ENCODE results near the gene MARVELD1. TPM values are rescaled to one million over a fixed set of nuclear protein-coding genes. Genes with fewer than 3 reads are reported as not detected.
A peak's percentile ranks its signal among the peaks of the same experiment; 100 is the strongest.

MARVELD1 gene
- total and polyA plus RNA-seq, 2 of the 4 experiments (the other 2 are of a cell fraction), result 12.0 to 68.1 TPM

- Histone ChIP-seq H4K91ac (ENCODE audit: insufficient read depth, low read depth, low read length) (no peak overlapping the region), H3K4me1 (ENCODE audit: control insufficient read depth, insufficient read depth, low read length) (peaks cover 8% of the 10 kb centered on the region), H2BK5ac (ENCODE audit: low read depth, low read length, poor library complexity, severe bottlenecking) (no peak overlapping the region), H2BK20ac (ENCODE audit: low read depth, low read length) (no peak overlapping the region), H3K14ac (replicated peaks; ENCODE audit: low read depth, low read length) (no peak overlapping the region), H3K27ac (ENCODE audit: insufficient read depth, low read length) (no peak overlapping the region), H3K9me3 (ENCODE audit: control insufficient read depth, insufficient read depth, low read length) (no peaks in the 10 kb centered on the region), H3K79me1 (ENCODE audit: low read depth in 1 of 2, low read length in 2 of 2) (peaks cover 0 to 16% of the 10 kb centered on the region in 2 experiments; a peak in 3 of 4 replicates), H2AK5ac (ENCODE audit: low read depth, low read length) (no peak overlapping the region), H3K4me3 (ENCODE audit: insufficient read depth, low read depth, low read length) (no peak overlapping the region), H2BK120ac (ENCODE audit: low read depth, low read length) (no peak overlapping the region), H3K27me3 (ENCODE audit: control insufficient read depth, insufficient read depth, low read length) (no peaks in the 10 kb centered on the region), H2AK9ac (replicated peaks; ENCODE audit: low read depth, low read length, poor library complexity) (no peak overlapping the region), H3K4ac (ENCODE audit: low read depth, low read length) (no peak overlapping the region; the same call in 1 of the 2 replicates), H3K18ac (ENCODE audit: low read depth, low read length) (no peak overlapping the region), H3K36me3 (ENCODE audit: control insufficient read depth, insufficient read depth, low read length) (peaks cover 2% of the 10 kb centered on the region; the same call in 1 of the 2 replicates), H3K4me2 (ENCODE audit: low read depth, low read length) (no peak overlapping the region), H2AFZ (replicated peaks; ENCODE audit: low read length, poor library complexity) (no peak overlapping the region), H4K20me1 (ENCODE audit: insufficient read depth, low read length) (peaks cover 3% of the 10 kb centered on the region; the same call in 1 of the 2 replicates), H3K56ac (ENCODE audit: extremely low read depth, insufficient read depth, low read length) (no peak overlapping the region), H4K8ac (ENCODE audit: low read depth in 2 of 2, low read length in 2 of 2) (no peak overlapping the region), H2BK15ac (ENCODE audit: low read depth, low read length) (no peak overlapping the region), H4K5ac (ENCODE audit: low read depth, low read length) (no peak overlapping the region), H3K9me1 (ENCODE audit: insufficient read depth, low read length) (0 out of 2 replicates have a peak, but pooled peaks cover 3% of the 10 kb centered on the region), H3K9ac (ENCODE audit: low read depth, low read length) (no peak overlapping the region), H3K23ac (ENCODE audit: low read depth, low read length) (no peak overlapping the region)
- CTCF ChIA-PET, result interaction anchor here (0.7 to 2.1 kb wide), 3 partner anchors 15 to 152 kb away, joined by 3 to 9 read pairs (median 3); partner anchors contain the start of gene ANKRD2
- dilution Hi-C loops (cut with HindIII; ENCODE audit: low sequenced_read_pairs, unreplicated experiment), result no loop called here
- TF ChIP-seq FOS (IDR thresholded peaks at IDR 0.05; ENCODE audit: low read depth, low read length) (peak; percentile 13; the same call in 1 of the 2 replicates), CHD1 (IDR thresholded peaks at IDR 0.05; ENCODE audit: low read depth, low read length) (no peak), MXI1 (IDR thresholded peaks at IDR 0.05; ENCODE audit: borderline replicate concordance, low read depth, low read length) (no peak), MAZ (IDR thresholded peaks at IDR 0.05; ENCODE audit: borderline replicate concordance, low read depth, low read length) (no peak), NFE2L2 (IDR thresholded peaks at IDR 0.05; ENCODE audit: low read depth, low read length) (peak; percentile 21; the same call in 1 of the 2 replicates), CTCF (conservative IDR thresholded peaks at IDR 0.05; ENCODE audit: low read depth, low read length) (no peak), SMC3 (IDR thresholded peaks at IDR 0.05; ENCODE audit: low read depth, low read length) (no peak), MAFK (IDR thresholded peaks at IDR 0.05; ENCODE audit: low read depth, low read length) (no peak), USF2 (IDR thresholded peaks at IDR 0.05; ENCODE audit: low read depth, low read length) (0 out of 2 replicates have a peak, but pooled peaks have one; percentile 30), CEBPB (IDR thresholded peaks at IDR 0.05; ENCODE audit: low read depth, low read length) (peak; percentile 85)
- ATAC-seq (ENCODE audit: low read depth), result peak; percentile 59
- intact Hi-C loops (cut with micrococcal nuclease), result no loop called here
- POLR2A ChIA-PET (ENCODE audit: unreplicated experiment), result interaction anchor here (0.6 kb wide), 2 partner anchors 15 to 25 kb away, joined by 3 to 6 read pairs; no protein-coding TSS in a partner anchor
- BruUV-seq (replicated peaks), result no TSS peak
- peak; percentile 80 for DNase-seq
- in situ Hi-C loops (cut with MboI; ENCODE audit: low sequenced_read_pairs), result no loop called here
- WGBS, 2 experiments (ENCODE audit: extremely low coverage in 2 of 2, insufficient read length in 1 of 2), result no CpG with 5 or more reads among the region's 5 CpGs
Observed at GRCh38 chr10:97724341-97724941, 10.9 kb downstream of the MARVELD1 start.

Measured in IMR-90 (cell line).